Natural killer cell treated with Interleukin-12 subunit alpha and Interleukin-12 subunit beta and Interleukin-15 and Interleukin-18, amount 100 ng/mL, for 72 hours (primary cell): Measurements from ENCODE around the gene ATL3. TPM values are rescaled to one million over a fixed set of nuclear protein-coding genes. Genes with fewer than 3 reads are reported as not detected.
A peak's percentile ranks its signal among the peaks of the same experiment; 100 is the strongest.
"Not testable (repeated sequence)": the region's sequence is repeated elsewhere in the genome, so short reads cannot be mapped to it uniquely, and the experiment has no call there.

Experiments
- ATAC-seq, 2 donors: fragments of 150-1000 bp; cut with Tn5 transposase in 1 of 2; sonication (Bioruptor Pico), chemical (Tn5 transposase) in 1 of 2; 2 replicates each; pipeline ENCODE4 v1.10.0; 2021
- DNase-seq: peaks from one replicate; pipeline ENCODE4 v3.0.0; 2022; ENCODE audit warnings: low spot score
- H3K27ac Mint-ChIP-seq, 2 donors: 1 replicate in 1 of 2; 2 replicates in 1 of 2; pipeline ENCODE4 v1.8.0; 2022; ENCODE audit warnings: mixed read lengths in 2 of 2, mild to moderate bottlenecking in 1 of 2, moderate library complexity in 1 of 2
- H3K27me3 Mint-ChIP-seq, 2 donors: 1 replicate in 1 of 2; 2 replicates in 1 of 2; pipeline ENCODE4 v1.8.0; 2022; ENCODE audit warnings: mixed read lengths in 2 of 2
- H3K36me3 Mint-ChIP-seq: one replicate; pipeline ENCODE4 v1.8.0; 2022; ENCODE audit warnings: mixed read lengths
- H3K4me1 Mint-ChIP-seq, 2 donors: 1 replicate in 1 of 2; 2 replicates in 1 of 2; pipeline ENCODE4 v1.8.0; 2022; ENCODE audit warnings: low read depth in 2 of 2, mixed read lengths in 2 of 2, mild to moderate bottlenecking in 1 of 2
- H3K4me3 Mint-ChIP-seq: one replicate; pipeline ENCODE4 v1.8.0; 2022; ENCODE audit warnings: mixed read lengths
- H3K9me3 Mint-ChIP-seq: 2 replicates; pipeline ENCODE4 v1.8.0; 2022; ENCODE audit warnings: mixed read lengths
- total RNA-seq, 2 donors: library from RNA; stranded (reverse); gene quantifications; one replicate each; pipeline ENCODE4 v1.2.3, GENCODE V29; 2022

ATL3 gene
- total RNA-seq, 2 donors from 2014 or later, result 12.5 to 40.6 TPM

GRCh38 chr11:63670096-63670432 lies 1.1 kb downstream of the ATL3 start:
- Mint-ChIP-seq H3K4me1 (peaks cover 13 to 17% of the 10 kb centered on the region in 2 donors), H3K36me3 (no peaks in the 10 kb centered on the region), H3K27me3 (no peaks in the 10 kb centered on the region), H3K4me3 (peak overlapping the region; percentile 79), H3K9me3 (no peaks in the 10 kb centered on the region), H3K27ac (peak overlapping the region; percentile 60 to 93)
- DNase-seq (no peak), ATAC-seq (no peak)

DNA sequence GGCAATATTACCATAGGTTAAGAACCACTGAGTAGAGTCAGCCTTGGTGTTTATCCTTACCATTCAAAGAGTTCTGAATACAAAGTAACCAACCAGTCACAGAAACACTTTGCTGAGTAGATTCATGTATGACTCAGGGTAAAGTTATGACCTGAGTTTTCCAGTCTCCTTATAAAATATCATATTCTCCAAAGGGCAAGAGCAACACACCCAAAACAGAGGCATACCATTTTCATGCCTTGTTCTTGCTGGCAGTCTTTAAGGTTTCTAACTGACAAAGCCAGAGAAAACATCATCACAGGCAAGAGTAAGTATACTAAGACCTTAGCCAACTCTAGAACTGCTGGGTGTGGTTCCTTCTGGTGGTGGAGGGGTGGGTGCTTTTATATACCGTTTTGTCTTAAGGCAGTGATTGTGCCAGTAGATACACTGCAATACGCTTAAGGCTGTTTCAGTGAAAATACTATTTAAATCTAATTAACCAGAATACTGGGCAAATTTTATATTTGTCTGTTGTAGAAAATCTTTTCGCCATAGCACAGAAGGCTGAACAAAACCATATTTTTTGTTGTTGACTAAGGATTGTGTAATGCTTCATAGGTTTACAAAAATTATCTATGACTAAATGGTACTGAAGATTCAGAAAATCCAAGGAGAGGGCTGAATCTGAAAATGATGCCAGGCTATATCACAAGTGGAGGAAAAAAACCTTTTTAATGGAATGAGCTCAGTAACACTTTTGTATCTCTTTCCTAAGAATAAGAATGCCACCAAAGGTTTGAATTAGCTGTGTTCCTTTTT lies 3.0 kb downstream of the ATL3 start:
- Mint-ChIP-seq H3K9me3 (no peaks in the 10 kb centered on the region), H3K27ac (peak overlapping the region in 1 of 2 donors; percentile 32), H3K4me3 (no peak overlapping the region), H3K4me1 (peaks cover 13 to 20% of the 10 kb centered on the region in 2 donors), H3K36me3 (no peaks in the 10 kb centered on the region), H3K27me3 (no peaks in the 10 kb centered on the region)
- no peak for ATAC-seq
- DNase-seq, result no peak

- H3K9me3 Mint-ChIP-seq, result no peaks in the 10 kb centered on the region
- no peaks in the 10 kb centered on the region for H3K27me3 Mint-ChIP-seq
- ATAC-seq, result no peak
- no peak for DNase-seq
- H3K27ac Mint-ChIP-seq, result no peak overlapping the region
- peaks cover 13 to 18% of the 10 kb centered on the region in 2 donors for H3K4me1 Mint-ChIP-seq
- no peak overlapping the region for H3K4me3 Mint-ChIP-seq
- H3K36me3 Mint-ChIP-seq, result no peaks in the 10 kb centered on the region
These were observed 4.3 kb downstream of the ATL3 start for GRCh38 chr11:63666874-63667273.

- Mint-ChIP-seq H3K27me3 (no peaks in the 10 kb centered on the region), H3K4me1 (peaks cover 16 to 24% of the 10 kb centered on the region in 2 donors), H3K4me3 (no peak overlapping the region), H3K9me3 (no peaks in the 10 kb centered on the region), H3K27ac (no peak overlapping the region), H3K36me3 (no peaks in the 10 kb centered on the region)
- ATAC-seq, result no peak
- DNase-seq, result no peak
These were observed 7.4 kb downstream of the ATL3 start for GRCh38 chr11:63663809-63664208.

DNA sequence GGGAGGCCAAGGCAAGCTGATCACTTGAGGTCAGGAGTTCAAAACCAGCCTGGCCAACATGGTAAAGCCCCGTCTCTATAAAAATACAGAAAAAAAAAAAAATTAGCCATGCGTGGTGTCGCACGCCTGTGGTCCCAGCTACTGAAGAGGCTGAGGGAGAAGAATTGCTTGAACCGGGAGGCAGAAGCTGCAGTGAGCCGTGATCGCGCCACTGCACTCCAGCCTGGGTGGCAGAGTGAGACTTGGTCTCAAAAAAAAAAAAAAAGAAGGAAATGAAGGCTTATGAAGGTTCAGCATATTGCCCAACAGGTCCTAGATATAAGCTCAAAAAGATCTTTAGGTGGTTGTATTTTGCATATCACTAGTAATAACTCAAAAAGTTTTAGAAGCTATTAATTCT lies 10.2 kb downstream of the ATL3 start:
- ATAC-seq (no peak), DNase-seq (no peak)
- H3K4me3 Mint-ChIP-seq, result no peak overlapping the region
- H3K9me3 Mint-ChIP-seq, result no peaks in the 10 kb centered on the region
- H3K4me1 Mint-ChIP-seq, result peaks cover 9 to 20% of the 10 kb centered on the region in 2 donors
- no peaks in the 10 kb centered on the region for H3K36me3 Mint-ChIP-seq
- H3K27me3 Mint-ChIP-seq, result no peaks in the 10 kb centered on the region
- H3K27ac Mint-ChIP-seq, result no peak overlapping the region

- Mint-ChIP-seq H3K36me3 (peaks cover 12% of the 10 kb centered on the region), H3K27ac (peak overlapping the region in 1 of 2 donors; percentile 17), H3K4me1 (peaks cover 4 to 9% of the 10 kb centered on the region in 2 donors), H3K9me3 (no peaks in the 10 kb centered on the region), H3K4me3 (no peak overlapping the region), H3K27me3 (no peaks in the 10 kb centered on the region)
- ATAC-seq, result no peak
- DNase-seq, result no peak
These were observed 18.5 kb downstream of the ATL3 start for GRCh38 chr11:63652671-63653070.

GRCh38 chr11:63643205-63643604 lies 28.0 kb downstream of the ATL3 start:
- no peak for ATAC-seq
- DNase-seq, result no peak
- no peak overlapping the region for H3K27ac Mint-ChIP-seq
- H3K4me1 Mint-ChIP-seq, result peaks cover 6 to 7% of the 10 kb centered on the region in 2 donors
- no peak overlapping the region for H3K4me3 Mint-ChIP-seq
- H3K27me3 Mint-ChIP-seq, result no peaks in the 10 kb centered on the region
- no peaks in the 10 kb centered on the region for H3K9me3 Mint-ChIP-seq
- peaks cover 10% of the 10 kb centered on the region for H3K36me3 Mint-ChIP-seq

GRCh38 chr11:63641727-63642126 lies 29.4 kb downstream of the ATL3 start:
- peak overlapping the region; percentile 4 to 12 for H3K27ac Mint-ChIP-seq

DNA sequence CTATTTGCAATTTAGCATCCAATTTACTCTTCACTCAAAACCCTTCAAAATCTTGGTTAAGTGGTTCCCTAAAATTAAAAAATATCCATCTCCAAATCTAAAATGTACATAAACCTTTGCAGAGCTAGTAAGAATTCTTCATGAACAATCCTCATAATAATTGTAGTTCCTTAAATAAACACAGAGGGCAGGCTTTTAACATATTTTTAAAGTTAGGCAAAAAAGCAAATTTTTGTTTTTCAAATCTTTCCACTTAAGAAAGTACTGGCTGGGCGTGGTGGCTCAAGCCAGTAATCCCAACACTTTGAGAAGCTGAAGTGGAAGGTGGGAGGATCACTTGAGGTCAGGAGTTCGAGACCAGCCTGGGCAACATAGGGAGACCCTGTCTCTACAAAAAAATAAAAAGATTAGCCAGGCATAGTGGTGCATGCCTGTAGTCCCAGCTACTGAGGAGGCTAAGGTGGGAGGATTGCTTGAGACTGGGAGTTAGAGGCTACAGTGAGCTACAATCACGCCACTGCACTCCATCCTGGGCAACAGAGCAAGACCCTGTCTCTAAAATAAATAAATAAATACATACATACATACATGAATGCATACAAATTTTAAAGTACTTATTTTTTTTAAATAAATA lies 31.9 kb downstream of the ATL3 start:
- Mint-ChIP-seq H3K4me1 (peaks cover 7 to 10% of the 10 kb centered on the region in 2 donors), H3K27ac (no peak overlapping the region), H3K36me3 (peaks cover 10% of the 10 kb centered on the region), H3K27me3 (no peaks in the 10 kb centered on the region), H3K4me3 (no peak overlapping the region), H3K9me3 (no peaks in the 10 kb centered on the region)
- ATAC-seq, result no peak
- DNase-seq, result no peak

More at GRCh38 chr11:63641727-63642126, 29.4 kb downstream of the ATL3 start:
- no peak overlapping the region for H3K4me3 Mint-ChIP-seq
- H3K36me3 Mint-ChIP-seq, result peaks cover 10% of the 10 kb centered on the region
- no peak for DNase-seq
- no peaks in the 10 kb centered on the region for H3K9me3 Mint-ChIP-seq
- peaks cover 6 to 7% of the 10 kb centered on the region in 2 donors for H3K4me1 Mint-ChIP-seq
- ATAC-seq, result no peak
- H3K27me3 Mint-ChIP-seq, result no peaks in the 10 kb centered on the region

- H3K4me1 Mint-ChIP-seq, H3K27ac Mint-ChIP-seq, ATAC-seq, H3K27me3 Mint-ChIP-seq, DNase-seq, H3K4me3 Mint-ChIP-seq, H3K9me3 Mint-ChIP-seq, H3K36me3 Mint-ChIP-seq: not testable (repeated sequence)
These were observed 32.7 kb downstream of the ATL3 start for GRCh38 chr11:63638436-63638835.

- no peaks in the 10 kb centered on the region for H3K9me3 Mint-ChIP-seq
- peak; percentile 71 to 72 for ATAC-seq
- H3K4me1 Mint-ChIP-seq, result peaks cover 8% of the 10 kb centered on the region in 2 donors
- peak overlapping the region in 1 of 2 donors; percentile 1 for H3K27ac Mint-ChIP-seq
- peaks cover 14% of the 10 kb centered on the region for H3K36me3 Mint-ChIP-seq
- peak; percentile 76 for DNase-seq
- H3K4me3 Mint-ChIP-seq, result no peak overlapping the region
- no peaks in the 10 kb centered on the region for H3K27me3 Mint-ChIP-seq
These were observed 35.3 kb downstream of the ATL3 start for GRCh38 chr11:63635762-63636465.

DNA sequence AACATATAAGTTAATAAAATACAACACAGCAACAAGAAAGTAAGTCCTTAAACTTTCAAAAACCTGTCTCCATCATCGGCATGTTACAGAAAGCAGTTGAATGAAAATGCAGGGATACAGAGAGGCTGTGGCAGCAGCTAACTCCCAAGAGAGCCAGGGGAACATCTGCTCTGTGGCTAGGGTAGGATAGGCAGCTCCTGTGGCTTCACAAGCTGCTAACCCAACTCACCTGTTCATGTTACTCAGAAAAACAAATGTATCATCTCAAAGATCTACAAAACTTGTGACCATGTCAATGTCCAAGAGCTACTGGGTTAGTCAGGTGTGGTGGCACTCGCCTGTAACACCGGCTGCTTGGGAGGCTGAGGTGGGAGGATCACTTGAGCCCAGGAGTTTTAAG lies 41.8 kb downstream of the ATL3 start:
- peaks cover 5 to 9% of the 10 kb centered on the region in 2 donors for H3K4me1 Mint-ChIP-seq
- no peaks in the 10 kb centered on the region for H3K27me3 Mint-ChIP-seq
- DNase-seq (no peak), ATAC-seq (no peak)
- no peak overlapping the region for H3K4me3 Mint-ChIP-seq
- no peaks in the 10 kb centered on the region for H3K9me3 Mint-ChIP-seq
- no peak overlapping the region for H3K27ac Mint-ChIP-seq
- H3K36me3 Mint-ChIP-seq, result peaks cover 21% of the 10 kb centered on the region

- Mint-ChIP-seq H3K27ac (no peak overlapping the region), H3K27me3 (no peaks in the 10 kb centered on the region), H3K4me1 (peaks cover 10 to 18% of the 10 kb centered on the region in 2 donors), H3K36me3 (peaks cover under 1% of the 10 kb centered on the region), H3K4me3 (no peak overlapping the region), H3K9me3 (no peaks in the 10 kb centered on the region)
- DNase-seq (no peak), ATAC-seq (no peak)
These were observed 47.5 kb downstream of the ATL3 start for GRCh38 chr11:63623513-63624140.
